ENCODE measurements around the gene PGBD5.

The PGBD5 gene

DNA sequence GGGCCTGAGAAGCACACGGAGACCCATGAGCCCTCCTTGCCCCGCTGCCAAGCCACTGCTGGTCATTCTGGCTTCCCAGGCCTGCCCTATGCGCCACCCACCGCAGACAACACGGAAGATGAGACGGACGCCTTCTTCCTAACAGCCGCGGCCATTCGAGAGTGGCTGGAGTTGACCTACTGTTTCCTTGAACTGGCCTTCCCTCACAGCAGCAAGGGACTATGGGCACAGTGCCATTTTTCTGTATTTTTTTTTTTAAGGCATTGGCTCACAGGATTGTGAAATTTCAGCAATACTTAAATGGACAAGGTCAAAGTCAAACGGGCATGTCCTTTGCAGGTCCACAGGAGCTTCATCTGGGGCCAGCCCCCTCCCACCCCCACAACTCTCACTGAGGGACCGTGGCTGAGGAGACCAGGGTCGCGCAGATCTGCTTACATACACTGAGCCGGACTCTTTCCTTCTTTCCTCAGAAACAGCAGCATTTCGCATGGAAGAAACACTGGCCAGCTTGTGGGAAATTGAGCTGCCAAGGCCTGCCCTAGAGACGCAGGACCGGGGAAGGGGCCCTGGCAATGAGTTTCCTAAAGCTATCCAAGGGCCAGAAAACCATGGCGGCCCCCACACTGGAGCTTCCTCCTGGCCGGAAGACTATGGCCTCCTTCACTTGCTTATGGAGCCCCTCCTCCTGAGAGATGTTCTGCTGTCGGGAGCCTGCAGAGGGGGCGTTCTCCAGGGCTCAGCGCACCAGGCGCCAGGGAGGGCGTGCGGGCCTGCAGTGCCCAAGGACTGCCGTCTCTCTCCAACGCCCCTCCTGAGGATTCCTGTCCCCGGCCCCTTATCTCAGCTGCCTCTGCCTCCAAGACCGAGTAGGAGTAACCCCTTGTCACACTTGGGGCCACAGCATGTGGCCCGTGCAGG is 98.9 kb downstream of the PGBD5 start:
- Histone ChIP-seq H3K27me3 (ENCODE audit: control insufficient read depth, insufficient read depth, low read length) (no peaks in the 10 kb centered on the region), H3K4me1 (ENCODE audit: control insufficient read depth, insufficient read depth, low read length) (peaks cover 3% of the 10 kb centered on the region), H3K9me3 (ENCODE audit: control insufficient read depth, insufficient read depth, low read length) (no peaks in the 10 kb centered on the region), H3K36me3 (ENCODE audit: control insufficient read depth, insufficient read depth, low read length) (peaks cover 2% of the 10 kb centered on the region), H3K9ac (ENCODE audit: low read depth, low read length) (no peak overlapping the region), H3K4me3 (ENCODE audit: low read depth, low read length) (no peak overlapping the region)

- Histone ChIP-seq H3K9ac (ENCODE audit: low read depth, low read length) (no peak overlapping the region), H3K36me3 (ENCODE audit: control insufficient read depth, insufficient read depth, low read length) (peaks cover 2% of the 10 kb centered on the region), H3K4me1 (ENCODE audit: control insufficient read depth, insufficient read depth, low read length) (no peaks in the 10 kb centered on the region), H3K4me3 (ENCODE audit: low read depth, low read length) (no peak overlapping the region), H3K27me3 (ENCODE audit: control insufficient read depth, insufficient read depth, low read length) (no peaks in the 10 kb centered on the region), H3K9me3 (ENCODE audit: control insufficient read depth, insufficient read depth, low read length) (no peaks in the 10 kb centered on the region)
Measured at GRCh38 chr1:230323686-230324085, 102.4 kb downstream of the PGBD5 start.

DNA sequence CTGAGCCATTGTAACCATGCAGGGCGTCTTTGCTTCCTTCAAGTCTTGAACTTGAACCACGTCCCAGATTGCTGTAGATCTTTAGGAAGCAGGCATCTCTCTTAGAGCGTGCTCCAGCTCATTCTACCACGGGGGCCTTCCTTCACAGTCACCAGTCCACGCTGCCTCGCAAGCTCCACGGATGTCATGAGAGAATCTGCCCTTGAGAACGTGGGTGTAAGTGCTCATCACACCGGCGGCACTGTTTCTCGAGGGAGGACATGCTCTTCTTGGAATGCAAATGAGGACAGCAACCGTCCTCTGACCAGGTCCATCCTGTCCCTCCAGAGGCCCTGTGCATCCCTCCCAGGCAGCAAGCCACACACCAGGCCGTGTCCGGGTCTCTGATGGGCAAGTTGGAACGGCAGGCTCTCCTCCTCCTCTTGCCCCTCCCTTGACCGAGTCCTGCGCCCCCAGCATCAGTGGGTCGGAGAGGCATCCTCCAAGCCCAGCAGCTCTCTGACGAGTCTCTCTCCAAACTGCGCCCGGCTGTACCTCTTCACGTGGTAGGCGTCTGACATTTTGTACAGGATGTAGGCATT is 103.1 kb downstream of the PGBD5 start:
- peaks cover 2% of the 10 kb centered on the region for H3K36me3 ChIP-seq (ENCODE audit: control insufficient read depth, insufficient read depth, low read length)
- H3K9me3 ChIP-seq (ENCODE audit: control insufficient read depth, insufficient read depth, low read length), result no peaks in the 10 kb centered on the region
- no peaks in the 10 kb centered on the region for H3K4me1 ChIP-seq (ENCODE audit: control insufficient read depth, insufficient read depth, low read length)
- no peak overlapping the region for H3K4me3 ChIP-seq (ENCODE audit: low read depth, low read length)
- H3K27me3 ChIP-seq (ENCODE audit: control insufficient read depth, insufficient read depth, low read length), result no peaks in the 10 kb centered on the region
- no peak overlapping the region for H3K9ac ChIP-seq (ENCODE audit: low read depth, low read length)

DNA sequence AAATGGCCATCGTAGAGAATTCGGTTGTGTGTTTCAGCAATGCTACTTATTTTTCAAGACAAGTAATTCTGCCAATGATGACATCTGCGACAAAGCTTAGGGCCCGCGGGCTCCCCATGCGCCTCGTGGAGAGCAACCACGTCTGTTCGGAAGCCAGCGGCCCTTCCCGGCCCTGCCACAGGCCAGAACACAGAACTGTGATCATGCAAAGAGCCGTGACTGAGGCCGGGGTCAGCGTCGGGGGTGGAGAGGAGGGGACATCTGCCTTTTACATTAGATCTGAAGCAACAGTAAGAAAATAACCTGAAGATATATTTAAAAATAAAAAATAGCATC is 103.7 kb downstream of the PGBD5 start:
- H3K9me3 ChIP-seq (ENCODE audit: control insufficient read depth, insufficient read depth, low read length), result no peaks in the 10 kb centered on the region
- H3K4me3 ChIP-seq (ENCODE audit: low read depth, low read length), result no peak overlapping the region
- no peaks in the 10 kb centered on the region for H3K27me3 ChIP-seq (ENCODE audit: control insufficient read depth, insufficient read depth, low read length)
- H3K4me1 ChIP-seq (ENCODE audit: control insufficient read depth, insufficient read depth, low read length), result no peaks in the 10 kb centered on the region
- H3K9ac ChIP-seq (ENCODE audit: low read depth, low read length), result no peak overlapping the region
- peaks cover 2% of the 10 kb centered on the region for H3K36me3 ChIP-seq (ENCODE audit: control insufficient read depth, insufficient read depth, low read length)

DNA sequence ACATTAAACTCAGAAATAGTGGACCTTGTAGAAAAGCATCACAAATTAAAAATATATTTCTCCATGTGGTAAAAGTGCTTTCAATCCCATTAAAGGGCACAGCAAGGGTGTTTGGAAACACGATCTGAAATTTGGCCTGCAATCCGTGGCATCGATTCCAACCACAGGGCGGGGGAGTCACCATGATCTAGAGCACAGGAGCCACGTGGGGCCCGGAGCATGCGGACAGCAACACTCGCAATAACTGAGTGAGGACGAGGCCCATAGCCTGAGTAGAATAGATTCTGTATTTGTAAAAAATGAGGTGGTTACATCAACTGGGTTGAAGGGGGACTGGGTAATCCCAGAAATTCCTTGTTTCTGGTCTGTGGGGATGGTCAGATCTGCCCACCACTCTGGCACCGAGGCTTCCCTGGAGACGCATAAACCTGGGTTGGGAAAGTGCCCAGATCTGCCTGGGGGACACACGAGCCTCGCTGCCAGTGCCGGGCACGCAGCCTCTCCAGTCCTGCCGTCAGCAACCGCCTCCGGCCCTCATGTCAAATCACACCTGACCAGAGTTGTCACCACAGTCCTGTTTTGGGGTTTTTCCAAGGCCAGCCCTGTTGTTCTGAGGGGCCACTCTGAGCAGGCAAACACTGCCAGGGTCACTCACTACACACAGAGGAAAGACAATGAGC is 104.3 kb downstream of the PGBD5 start:
- Histone ChIP-seq H3K4me1 (ENCODE audit: control insufficient read depth, insufficient read depth, low read length) (no peaks in the 10 kb centered on the region), H3K9ac (ENCODE audit: low read depth, low read length) (no peak overlapping the region), H3K9me3 (ENCODE audit: control insufficient read depth, insufficient read depth, low read length) (no peaks in the 10 kb centered on the region), H3K27me3 (ENCODE audit: control insufficient read depth, insufficient read depth, low read length) (no peaks in the 10 kb centered on the region), H3K36me3 (ENCODE audit: control insufficient read depth, insufficient read depth, low read length) (peaks cover 2% of the 10 kb centered on the region), H3K4me3 (ENCODE audit: low read depth, low read length) (no peak overlapping the region)

DNA sequence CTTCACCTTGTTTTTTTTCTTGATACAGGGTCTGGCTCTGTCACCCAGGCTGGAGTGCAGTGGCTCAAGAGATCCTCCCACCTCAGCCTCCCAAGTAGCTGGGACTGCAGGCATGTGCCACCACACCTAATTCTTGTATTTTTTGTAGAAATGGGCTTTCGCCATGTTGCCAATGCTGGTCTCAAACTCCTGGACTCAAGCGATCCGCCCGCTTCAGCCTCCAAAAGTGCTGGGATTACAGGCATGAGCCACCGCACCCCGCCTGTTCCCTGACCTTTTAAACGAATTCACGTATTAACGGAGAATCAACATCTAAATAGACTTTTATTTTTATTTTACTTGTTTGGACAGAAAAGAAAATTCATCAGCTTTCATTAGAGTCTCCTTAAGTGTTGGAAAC is 104.8 kb downstream of the PGBD5 start:
- Histone ChIP-seq H3K36me3 (ENCODE audit: control insufficient read depth, insufficient read depth, low read length) (peaks cover 2% of the 10 kb centered on the region), H3K9ac (ENCODE audit: low read depth, low read length) (no peak overlapping the region), H3K4me3 (ENCODE audit: low read depth, low read length) (no peak overlapping the region), H3K9me3 (ENCODE audit: control insufficient read depth, insufficient read depth, low read length) (no peaks in the 10 kb centered on the region), H3K27me3 (ENCODE audit: control insufficient read depth, insufficient read depth, low read length) (no peaks in the 10 kb centered on the region), H3K4me1 (ENCODE audit: control insufficient read depth, insufficient read depth, low read length) (no peaks in the 10 kb centered on the region)

GRCh38 chr1:230320804-230321203 is 105.3 kb downstream of the PGBD5 start:
- Histone ChIP-seq H3K4me1 (ENCODE audit: control insufficient read depth, insufficient read depth, low read length) (no peaks in the 10 kb centered on the region), H3K9me3 (ENCODE audit: control insufficient read depth, insufficient read depth, low read length) (no peaks in the 10 kb centered on the region), H3K9ac (ENCODE audit: low read depth, low read length) (no peak overlapping the region), H3K4me3 (ENCODE audit: low read depth, low read length) (no peak overlapping the region), H3K27me3 (ENCODE audit: control insufficient read depth, insufficient read depth, low read length) (no peaks in the 10 kb centered on the region), H3K36me3 (ENCODE audit: control insufficient read depth, insufficient read depth, low read length) (peaks cover 2% of the 10 kb centered on the region)

DNA sequence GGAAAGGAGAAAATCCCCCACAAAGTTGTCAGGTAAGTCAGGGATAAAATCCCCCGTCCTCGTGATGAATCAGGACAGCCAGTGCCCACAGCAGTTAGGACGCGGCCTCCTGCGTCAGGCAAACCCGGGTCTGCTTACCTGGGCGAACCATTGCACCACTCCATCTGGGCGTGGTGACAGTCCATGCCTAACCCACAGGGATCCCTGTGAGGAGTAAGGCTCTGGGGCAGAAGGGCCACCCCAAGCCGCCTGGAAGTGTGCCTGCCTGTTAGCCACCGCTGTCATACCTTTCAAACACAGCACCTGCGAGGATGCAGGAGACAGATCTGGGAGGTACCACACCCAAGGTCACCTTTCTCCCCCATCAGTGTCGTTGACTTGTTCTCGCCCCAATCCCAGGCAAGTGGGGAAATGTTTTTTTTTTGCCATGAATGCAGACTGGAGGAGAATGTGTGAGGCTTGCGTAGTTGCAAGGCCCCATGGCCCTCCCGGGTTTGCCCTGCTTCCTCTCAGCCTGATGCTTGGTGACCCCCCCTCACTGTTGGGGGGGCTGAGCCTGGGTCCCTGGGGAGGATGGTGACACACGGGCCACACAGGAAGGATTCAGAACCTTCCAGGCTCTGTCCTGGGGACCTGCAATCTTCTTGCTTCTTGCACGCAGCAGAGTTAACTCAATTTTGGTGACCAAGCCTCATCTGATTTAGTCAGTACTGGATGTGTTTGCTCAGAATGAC is 107.0 kb downstream of the PGBD5 start:
- Histone ChIP-seq H3K9ac (ENCODE audit: low read depth, low read length) (no peak overlapping the region), H3K36me3 (ENCODE audit: control insufficient read depth, insufficient read depth, low read length) (no peaks in the 10 kb centered on the region), H3K4me1 (ENCODE audit: control insufficient read depth, insufficient read depth, low read length) (no peaks in the 10 kb centered on the region), H3K4me3 (ENCODE audit: low read depth, low read length) (no peak overlapping the region), H3K27me3 (ENCODE audit: control insufficient read depth, insufficient read depth, low read length) (no peaks in the 10 kb centered on the region), H3K9me3 (ENCODE audit: control insufficient read depth, insufficient read depth, low read length) (no peaks in the 10 kb centered on the region)

DNA sequence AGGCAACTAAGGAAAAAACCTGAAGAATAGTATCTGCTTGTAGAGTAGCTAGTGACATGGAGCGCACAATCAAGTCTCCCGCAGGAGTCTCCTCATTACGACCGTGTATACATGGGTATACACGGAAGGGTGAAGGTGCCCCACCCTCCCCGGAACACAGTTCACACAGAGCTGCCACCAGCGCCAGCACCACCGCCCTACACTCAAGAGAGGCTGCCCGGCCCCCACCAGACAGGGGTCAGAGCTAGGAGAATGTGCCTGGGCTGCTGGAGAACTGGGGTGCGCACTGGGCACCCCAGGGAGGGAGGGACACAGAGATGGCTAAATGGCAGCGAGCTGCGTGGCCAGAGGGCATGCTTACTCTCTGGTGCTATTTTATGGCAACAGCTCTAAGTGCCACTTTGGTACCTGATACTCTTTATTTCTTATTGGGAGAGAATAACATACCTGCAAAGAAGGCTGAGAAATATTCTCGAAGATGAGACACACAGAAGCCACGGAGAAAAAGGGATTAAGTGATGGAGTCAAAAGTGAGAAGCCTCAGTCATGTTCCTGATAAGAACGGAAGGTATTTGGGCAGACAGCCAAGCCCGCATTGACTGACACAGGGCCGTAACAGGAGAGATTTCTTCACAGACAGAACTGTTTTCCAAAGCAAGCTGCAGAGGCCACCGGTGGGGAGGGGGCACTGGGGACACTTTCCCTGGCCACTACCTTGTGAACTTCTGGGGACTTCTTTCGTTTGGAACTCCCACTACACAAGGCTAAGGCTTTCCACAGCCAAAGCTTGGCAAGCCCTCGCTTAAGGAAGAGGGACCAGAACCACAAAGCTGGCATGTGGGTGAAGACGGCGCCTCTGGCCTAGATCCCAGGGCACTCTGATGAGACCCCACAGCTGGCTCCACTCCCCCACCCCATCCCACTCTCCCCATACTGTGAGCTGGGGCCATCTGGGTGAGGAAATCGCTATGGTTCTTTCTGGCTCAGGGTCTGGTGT is 108.0 kb downstream of the PGBD5 start:
- Histone ChIP-seq H3K9me3 (ENCODE audit: control insufficient read depth, insufficient read depth, low read length) (no peaks in the 10 kb centered on the region), H3K4me1 (ENCODE audit: control insufficient read depth, insufficient read depth, low read length) (no peaks in the 10 kb centered on the region), H3K9ac (ENCODE audit: low read depth, low read length) (no peak overlapping the region), H3K4me3 (ENCODE audit: low read depth, low read length) (no peak overlapping the region), H3K27me3 (ENCODE audit: control insufficient read depth, insufficient read depth, low read length) (no peaks in the 10 kb centered on the region), H3K36me3 (ENCODE audit: control insufficient read depth, insufficient read depth, low read length) (no peaks in the 10 kb centered on the region)

GRCh38 chr1:230316864-230317745 is 109.0 kb downstream of the PGBD5 start:
- H3K4me3 ChIP-seq (ENCODE audit: low read depth, low read length), result no peak overlapping the region
- no peak overlapping the region for H3K9ac ChIP-seq (ENCODE audit: low read depth, low read length)
- H3K27me3 ChIP-seq (ENCODE audit: control insufficient read depth, insufficient read depth, low read length), result no peaks in the 10 kb centered on the region
- no peaks in the 10 kb centered on the region for H3K9me3 ChIP-seq (ENCODE audit: control insufficient read depth, insufficient read depth, low read length)
- no peaks in the 10 kb centered on the region for H3K36me3 ChIP-seq (ENCODE audit: control insufficient read depth, insufficient read depth, low read length)
- H3K4me1 ChIP-seq (ENCODE audit: control insufficient read depth, insufficient read depth, low read length), result no peaks in the 10 kb centered on the region

Data from iPS-15b (cell line).